ENCODE results near the gene WTIP. TPM values are rescaled to one million over a fixed set of nuclear protein-coding genes. Genes with fewer than 3 reads are reported as not detected.
A peak's percentile ranks its signal among the peaks of the same experiment; 100 is the strongest.
"Not testable (repeated sequence)": the region's sequence is repeated elsewhere in the genome, so short reads cannot be mapped to it uniquely, and the experiment has no call there.

WTIP gene
- total and polyA plus RNA-seq, 12 donors, result 1.2 to 15.1 (median 6.0) TPM

DNA sequence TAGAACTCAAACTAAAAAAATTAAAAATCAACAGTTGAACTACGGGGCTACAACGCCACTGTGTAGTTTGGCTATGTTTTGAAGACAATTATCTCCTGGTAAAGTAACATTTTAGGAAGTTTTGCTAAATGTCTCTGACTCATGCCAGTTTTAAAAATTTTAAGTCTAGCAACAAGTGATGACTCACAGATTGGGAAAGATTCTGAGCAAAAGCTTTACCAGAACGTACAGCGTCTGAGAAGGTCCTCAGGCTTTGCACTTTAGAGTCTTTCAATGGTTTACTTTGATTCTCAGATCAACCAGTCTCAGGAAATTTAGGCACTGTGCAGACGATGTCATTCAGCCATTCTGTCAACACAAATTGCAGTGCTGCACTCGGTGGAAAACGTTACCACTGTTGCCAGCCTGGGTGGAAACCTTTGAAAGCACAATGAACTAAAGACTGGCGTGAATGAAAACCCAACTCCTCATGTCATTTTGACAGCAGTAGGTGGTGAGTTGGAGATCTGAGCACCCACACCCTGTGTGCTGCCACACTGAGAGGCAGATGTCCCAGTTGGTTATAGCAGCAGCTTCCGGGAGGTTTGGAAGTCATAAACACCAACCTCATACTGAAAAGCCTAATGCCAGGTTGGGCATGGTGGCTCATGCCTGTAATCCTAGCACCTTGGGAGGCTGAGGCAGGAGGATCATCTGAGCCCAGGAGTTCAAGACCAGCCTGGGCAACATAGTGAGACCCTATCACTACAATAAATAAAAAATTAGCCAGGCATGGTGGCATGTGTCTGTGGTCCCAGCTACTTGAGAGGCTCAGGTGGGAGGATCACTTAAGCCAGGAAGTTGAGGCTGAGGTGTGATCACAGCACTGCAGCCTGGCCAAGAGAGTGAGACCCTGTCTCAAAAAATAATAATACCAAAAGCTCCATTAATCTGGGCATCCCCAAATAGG, 6.3 kb upstream of the WTIP start:
- H3K9me3 ChIP-seq (replicated peaks in 1 of 3), result no peaks in the 10 kb centered on the region
- peak overlapping the region in 2 of 5 donors; percentile 55 to 81 for H3K27ac ChIP-seq
- WGBS, 4 donors, result 38 to 43% (median 41%) methylated on average over 9 of the region's 9 CpGs
- H3K36me3 ChIP-seq (replicated peaks in 1 of 2), result peaks cover 0 to 26% of the 10 kb centered on the region in 2 donors
- H3K4me3 ChIP-seq, result no peak overlapping the region
- peaks cover 10 to 21% of the 10 kb centered on the region in 2 donors for H3K4me1 ChIP-seq (replicated peaks in 1 of 2)
- TF ChIP-seq CTCF (IDR thresholded peaks at IDR 0.05) (no peak), POLR2A (IDR thresholded peaks at IDR 0.05) (no peak)
- peak in 1 of 7 donors; percentile 35 for DNase-seq
- intact Hi-C loops (cut with DNase I), result no loop called here
- H3K27me3 ChIP-seq, result no peaks in the 10 kb centered on the region

DNA sequence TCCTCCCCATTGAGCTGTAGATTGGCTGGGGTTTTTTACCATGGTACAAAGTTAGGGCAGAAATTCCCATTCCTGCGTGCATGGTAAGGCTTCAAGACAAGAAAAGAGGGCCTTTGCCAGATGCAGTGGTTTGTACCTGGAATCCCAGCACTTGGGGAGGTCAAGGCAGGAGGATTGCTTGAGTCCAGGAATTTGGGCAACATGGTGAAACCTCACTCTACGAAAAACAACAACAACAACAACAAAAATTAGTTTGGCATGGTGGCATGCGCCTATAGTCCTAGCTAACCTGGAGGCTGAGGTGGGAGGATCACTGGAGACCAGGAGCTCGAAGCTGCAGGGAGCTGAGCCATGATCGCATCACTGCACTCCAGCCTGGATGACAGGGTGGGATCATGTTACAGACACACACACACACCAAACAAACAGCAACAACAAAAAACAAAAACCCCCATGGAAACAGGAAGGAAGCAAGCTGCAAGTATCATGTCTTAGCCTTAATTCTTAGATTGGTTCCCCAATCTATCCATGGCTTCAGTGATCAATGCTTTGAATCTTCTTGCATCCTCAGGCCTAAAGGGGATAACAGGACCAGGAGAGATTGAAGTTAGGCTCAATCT, 5.5 kb upstream of the WTIP start:
- TF ChIP-seq CTCF (IDR thresholded peaks at IDR 0.05), result no peak
- no peak for TF ChIP-seq POLR2A (IDR thresholded peaks at IDR 0.05)
- 89 to 97% (median 92%) methylated on average over 5 of the region's 5 CpGs for WGBS, 4 donors
- Histone ChIP-seq H3K27me3 (no peaks in the 10 kb centered on the region), H3K27ac (peak overlapping the region in 1 of 5 donors; percentile 81), H3K4me1 (replicated peaks in 1 of 2) (peaks cover 10 to 24% of the 10 kb centered on the region in 2 donors), H3K9me3 (replicated peaks in 1 of 3) (no peaks in the 10 kb centered on the region), H3K4me3 (no peak overlapping the region), H3K36me3 (replicated peaks in 1 of 2) (peaks cover 0 to 21% of the 10 kb centered on the region in 2 donors)
- no peak for DNase-seq
- intact Hi-C loops (cut with DNase I), result no loop called here

DNA sequence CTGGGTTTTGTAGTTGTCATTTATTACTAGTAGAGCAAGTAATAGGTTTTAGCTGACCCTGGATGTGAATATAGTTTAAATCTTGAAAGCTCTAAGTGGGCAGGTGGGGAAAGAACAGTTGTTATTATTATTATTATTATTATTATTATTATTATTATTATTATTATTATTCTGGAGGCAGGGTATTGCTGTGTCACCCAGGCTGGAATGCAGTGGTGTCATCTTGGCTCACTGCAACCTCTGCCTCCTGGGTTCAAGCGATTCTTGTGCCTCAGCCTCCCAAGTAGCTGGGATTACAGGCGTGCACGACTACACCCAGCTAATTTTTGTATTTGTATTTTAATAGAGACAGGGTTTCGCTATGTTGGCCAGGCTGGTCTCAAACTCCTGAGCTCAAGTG, 3.1 kb upstream of the WTIP start:
- DNase-seq; intact Hi-C loops (cut with DNase I); H3K27me3 ChIP-seq; H3K27ac ChIP-seq; H3K9me3 ChIP-seq (replicated peaks in 1 of 3); H3K4me3 ChIP-seq; H3K36me3 ChIP-seq (replicated peaks in 1 of 2): not testable (repeated sequence)
- H3K4me1 ChIP-seq (replicated peaks in 1 of 2), result peaks cover 10 to 26% of the 10 kb centered on the region in 2 donors
- 94 to 96% (median 95%) methylated on average over 4 of the region's 4 CpGs for WGBS, 4 donors

GRCh38 chr19:34479396-34479795, 2.2 kb upstream of the WTIP start:
- TF ChIP-seq POLR2A (IDR thresholded peaks at IDR 0.05), result no peak
- TF ChIP-seq CTCF (IDR thresholded peaks at IDR 0.05), result no peak
- 79 to 97% (median 91%) methylated on average over 6 to 7 of the region's 7 CpGs for WGBS, 4 donors
- Histone ChIP-seq H3K27ac (no peak overlapping the region), H3K4me1 (replicated peaks in 1 of 2) (peaks cover 10 to 22% of the 10 kb centered on the region in 2 donors), H3K27me3 (no peaks in the 10 kb centered on the region), H3K36me3 (replicated peaks in 1 of 2) (no peaks in the 10 kb centered on the region), H3K4me3 (no peak overlapping the region), H3K9me3 (replicated peaks in 1 of 3) (no peaks in the 10 kb centered on the region)
- intact Hi-C loops (cut with DNase I), result no loop called here
- no peak for DNase-seq

Measured in adrenal gland (tissue), 12 donors.